ENCODE data around the gene OR2M4. TPM values are rescaled to one million over a fixed set of nuclear protein-coding genes. Genes with fewer than 3 reads are reported as not detected.

OR2M4 gene
- polyA plus RNA-seq, 1 donor from 2014 or later, result not detected

DNA sequence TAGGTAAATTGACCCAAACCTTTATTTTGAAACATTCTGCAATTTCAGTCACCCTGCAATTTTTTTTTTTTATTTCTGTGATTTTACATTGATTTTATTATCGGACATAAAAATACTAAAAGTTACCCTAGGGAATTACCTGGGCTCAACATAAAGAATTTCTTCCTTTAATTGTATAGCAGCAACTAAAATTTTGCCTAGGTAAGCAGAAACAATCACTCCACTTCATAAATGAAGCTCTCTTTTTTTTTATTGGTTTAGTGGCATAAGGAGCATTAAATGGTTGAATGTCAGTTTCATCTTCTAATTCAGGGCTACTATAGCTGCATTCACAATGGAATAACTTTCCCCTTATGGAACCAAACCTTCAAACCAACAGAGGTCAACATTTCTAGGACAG is 15.3 kb upstream of the OR2M4 start:
- no peaks in the 10 kb centered on the region for H3F3A ChIP-seq (ENCODE audit: insufficient read depth, low read length, poor library complexity, severe bottlenecking)
- no peak overlapping the region for H3K4me3 ChIP-seq (ENCODE audit: low read length)
- no peaks in the 10 kb centered on the region for H3K36me3 ChIP-seq (ENCODE audit: insufficient read depth, low read length)
- H4K20me1 ChIP-seq (ENCODE audit: insufficient read depth), result no peaks in the 10 kb centered on the region
- no peak overlapping the region for H3K4me2 ChIP-seq (ENCODE audit: low read length)
- H3K27ac ChIP-seq (ENCODE audit: low read length), result no peak overlapping the region
- H3K9me3 ChIP-seq (ENCODE audit: low read length), result peaks cover 4% of the 10 kb centered on the region
- no peaks in the 10 kb centered on the region for H3K79me2 ChIP-seq (replicated peaks; ENCODE audit: insufficient read depth, low read length)
- H3K9me2 ChIP-seq (ENCODE audit: insufficient read depth, low read length), result no peaks in the 10 kb centered on the region
- no peak overlapping the region for H2AFZ ChIP-seq (ENCODE audit: low read depth, low read length)
- TF ChIP-seq, protein P1, sequence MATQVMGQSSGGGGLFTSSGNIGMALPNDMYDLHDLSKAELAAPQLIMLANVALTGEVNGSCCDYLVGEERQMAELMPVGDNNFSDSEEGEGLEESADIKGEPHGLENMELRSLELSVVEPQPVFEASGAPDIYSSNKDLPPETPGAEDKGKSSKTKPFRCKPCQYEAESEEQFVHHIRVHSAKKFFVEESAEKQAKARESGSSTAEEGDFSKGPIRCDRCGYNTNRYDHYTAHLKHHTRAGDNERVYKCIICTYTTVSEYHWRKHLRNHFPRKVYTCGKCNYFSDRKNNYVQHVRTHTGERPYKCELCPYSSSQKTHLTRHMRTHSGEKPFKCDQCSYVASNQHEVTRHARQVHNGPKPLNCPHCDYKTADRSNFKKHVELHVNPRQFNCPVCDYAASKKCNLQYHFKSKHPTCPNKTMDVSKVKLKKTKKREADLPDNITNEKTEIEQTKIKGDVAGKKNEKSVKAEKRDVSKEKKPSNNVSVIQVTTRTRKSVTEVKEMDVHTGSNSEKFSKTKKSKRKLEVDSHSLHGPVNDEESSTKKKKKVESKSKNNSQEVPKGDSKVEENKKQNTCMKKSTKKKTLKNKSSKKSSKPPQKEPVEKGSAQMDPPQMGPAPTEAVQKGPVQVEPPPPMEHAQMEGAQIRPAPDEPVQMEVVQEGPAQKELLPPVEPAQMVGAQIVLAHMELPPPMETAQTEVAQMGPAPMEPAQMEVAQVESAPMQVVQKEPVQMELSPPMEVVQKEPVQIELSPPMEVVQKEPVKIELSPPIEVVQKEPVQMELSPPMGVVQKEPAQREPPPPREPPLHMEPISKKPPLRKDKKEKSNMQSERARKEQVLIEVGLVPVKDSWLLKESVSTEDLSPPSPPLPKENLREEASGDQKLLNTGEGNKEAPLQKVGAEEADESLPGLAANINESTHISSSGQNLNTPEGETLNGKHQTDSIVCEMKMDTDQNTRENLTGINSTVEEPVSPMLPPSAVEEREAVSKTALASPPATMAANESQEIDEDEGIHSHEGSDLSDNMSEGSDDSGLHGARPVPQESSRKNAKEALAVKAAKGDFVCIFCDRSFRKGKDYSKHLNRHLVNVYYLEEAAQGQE (IDR thresholded peaks at IDR 0.05; ENCODE audit: borderline replicate concordance), result no peak
- TF ChIP-seq TAF1 (IDR thresholded peaks at IDR 0.05; ENCODE audit: low read depth) (no peak), SMC3 (conservative IDR thresholded peaks at IDR 0.05; ENCODE audit: poor library complexity) (no peak), POLR2AphosphoS5 (IDR thresholded peaks at IDR 0.05) (no peak)
- no peak overlapping the region for H3K9ac ChIP-seq (ENCODE audit: low read length)
- H3K27me3 ChIP-seq (ENCODE audit: insufficient read depth, low read depth, low read length), result no peaks in the 10 kb centered on the region

DNA sequence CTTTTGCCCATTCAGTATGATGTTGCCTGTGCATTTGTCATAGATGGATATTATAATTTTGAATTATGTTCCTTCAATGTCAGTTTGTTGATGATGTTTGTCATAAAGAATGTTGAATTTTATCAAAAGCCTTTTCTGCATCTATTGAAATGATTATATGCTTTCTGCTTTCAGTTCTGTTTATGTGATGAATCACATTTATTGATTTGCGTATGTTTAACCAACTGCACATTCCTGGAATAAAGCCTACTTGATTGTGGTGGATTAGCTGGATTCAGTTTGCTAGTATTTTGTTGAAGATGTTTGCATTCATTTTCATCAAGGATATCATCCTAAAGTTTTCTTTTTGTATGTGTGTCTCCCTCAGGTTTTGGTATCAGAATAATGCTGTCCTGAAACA is 5.7 kb upstream of the OR2M4 start:
- H3K27ac ChIP-seq (ENCODE audit: low read length), result no peak overlapping the region

More for the DNA sequence above, 5.7 kb upstream of the OR2M4 start:
- no peaks in the 10 kb centered on the region for H3K27me3 ChIP-seq (ENCODE audit: insufficient read depth, low read depth, low read length)
- H4K20me1 ChIP-seq (ENCODE audit: insufficient read depth), result no peaks in the 10 kb centered on the region
- no peaks in the 10 kb centered on the region for H3K9me3 ChIP-seq (ENCODE audit: low read length)
- no peak overlapping the region for H3K9ac ChIP-seq (ENCODE audit: low read length)
- H3K4me3 ChIP-seq (ENCODE audit: low read length), result no peak overlapping the region
- no peak for TF ChIP-seq MXI1 (conservative IDR thresholded peaks at IDR 0.05; ENCODE audit: poor library complexity, severe bottlenecking)
- no peak for TF ChIP-seq TAF1 (IDR thresholded peaks at IDR 0.05; ENCODE audit: low read depth)
- no peak for TF ChIP-seq RAD21 (conservative IDR thresholded peaks at IDR 0.05)
- TF ChIP-seq, protein P1 (IDR thresholded peaks at IDR 0.05; ENCODE audit: borderline replicate concordance), result no peak
- no peak for TF ChIP-seq EZH2 (IDR thresholded peaks at IDR 0.05; ENCODE audit: borderline replicate concordance, insufficient read depth, low read length, poor library complexity, severe bottlenecking)
- no peaks in the 10 kb centered on the region for H3F3A ChIP-seq (ENCODE audit: insufficient read depth, low read length, poor library complexity, severe bottlenecking)
- no peaks in the 10 kb centered on the region for H3K9me2 ChIP-seq (ENCODE audit: insufficient read depth, low read length)
- no peak overlapping the region for H2AFZ ChIP-seq (ENCODE audit: low read depth, low read length)
- no peaks in the 10 kb centered on the region for H3K79me2 ChIP-seq (replicated peaks; ENCODE audit: insufficient read depth, low read length)
- H3K4me2 ChIP-seq (ENCODE audit: low read length), result no peak overlapping the region
- H3K36me3 ChIP-seq (ENCODE audit: insufficient read depth, low read length), result no peaks in the 10 kb centered on the region

Data from neural cell (in vitro differentiated cells).